DOHH2 (cell line): ENCODE data around the gene PARVB.

Source experiments
- EZH2phosphoT487 ChIP-seq: fragments of 200-600 bp; sonication (generic); IDR thresholded peaks from 2 replicates; pipeline ENCODE4 v1.6.1; 2017; ENCODE audit warnings: borderline replicate concordance, mild to moderate bottlenecking, antibody characterized with exemption, low read length, moderate library complexity, mixed read lengths
- TF ChIP-seq, protein P1 (sequence below): fragments of 200-600 bp; sonication (generic); IDR thresholded peaks from one replicate; pipeline ENCODE4 v1.5.1; 2014; ENCODE audit warnings: antibody characterized with exemption, mild to moderate bottlenecking, low read depth, low read length; ENCODE audit not compliant: poor library complexity, severe bottlenecking

DNA sequence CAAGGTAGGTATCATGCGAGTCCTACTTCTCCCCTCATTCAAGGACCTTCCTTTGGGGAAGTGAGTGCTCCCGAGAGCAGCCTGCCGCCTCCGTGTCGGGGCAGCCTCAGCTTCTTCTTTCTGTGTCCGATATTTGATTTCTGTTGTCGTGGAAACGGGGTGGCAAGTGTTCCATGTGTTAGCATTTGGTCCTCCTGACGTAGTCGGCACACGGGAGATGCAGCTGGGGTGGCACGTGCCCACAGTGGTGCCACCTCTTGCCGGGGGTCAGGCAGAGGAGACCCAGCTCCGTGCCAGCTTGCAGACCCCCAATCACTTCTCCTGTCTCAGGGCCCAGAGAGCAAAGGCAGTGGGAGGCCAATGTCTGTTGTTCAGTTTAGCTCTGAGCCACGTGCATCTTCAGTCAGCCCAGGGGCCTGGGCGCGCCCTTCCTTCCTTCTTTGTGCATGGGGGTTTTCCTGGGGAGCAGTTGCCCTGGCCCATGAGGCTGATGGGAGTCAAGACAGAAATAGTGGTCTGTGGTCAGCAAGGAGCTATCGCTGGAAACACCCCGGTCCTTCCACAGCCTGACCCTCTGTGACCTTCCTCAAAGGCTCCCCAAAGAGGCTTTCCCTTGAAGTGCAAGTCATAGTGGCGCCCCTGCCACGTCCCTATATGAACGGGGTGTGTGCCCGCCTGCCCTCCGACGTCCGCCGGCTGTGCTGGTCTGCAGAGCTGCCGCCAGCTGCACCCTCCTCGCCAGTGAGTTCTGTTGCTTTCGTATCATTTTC, 44.5 kb downstream of the PARVB start:
- TF ChIP-seq, protein P1, sequence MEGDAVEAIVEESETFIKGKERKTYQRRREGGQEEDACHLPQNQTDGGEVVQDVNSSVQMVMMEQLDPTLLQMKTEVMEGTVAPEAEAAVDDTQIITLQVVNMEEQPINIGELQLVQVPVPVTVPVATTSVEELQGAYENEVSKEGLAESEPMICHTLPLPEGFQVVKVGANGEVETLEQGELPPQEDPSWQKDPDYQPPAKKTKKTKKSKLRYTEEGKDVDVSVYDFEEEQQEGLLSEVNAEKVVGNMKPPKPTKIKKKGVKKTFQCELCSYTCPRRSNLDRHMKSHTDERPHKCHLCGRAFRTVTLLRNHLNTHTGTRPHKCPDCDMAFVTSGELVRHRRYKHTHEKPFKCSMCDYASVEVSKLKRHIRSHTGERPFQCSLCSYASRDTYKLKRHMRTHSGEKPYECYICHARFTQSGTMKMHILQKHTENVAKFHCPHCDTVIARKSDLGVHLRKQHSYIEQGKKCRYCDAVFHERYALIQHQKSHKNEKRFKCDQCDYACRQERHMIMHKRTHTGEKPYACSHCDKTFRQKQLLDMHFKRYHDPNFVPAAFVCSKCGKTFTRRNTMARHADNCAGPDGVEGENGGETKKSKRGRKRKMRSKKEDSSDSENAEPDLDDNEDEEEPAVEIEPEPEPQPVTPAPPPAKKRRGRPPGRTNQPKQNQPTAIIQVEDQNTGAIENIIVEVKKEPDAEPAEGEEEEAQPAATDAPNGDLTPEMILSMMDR = no peak
- no peak for TF ChIP-seq EZH2phosphoT487
